ENCODE results near the gene RREB1. TPM values are rescaled to one million over a fixed set of nuclear protein-coding genes. Genes with fewer than 3 reads are reported as not detected.

RREB1 gene
- total RNA-seq, 1 donor from 2014 or later: 67.7 TPM

DNA sequence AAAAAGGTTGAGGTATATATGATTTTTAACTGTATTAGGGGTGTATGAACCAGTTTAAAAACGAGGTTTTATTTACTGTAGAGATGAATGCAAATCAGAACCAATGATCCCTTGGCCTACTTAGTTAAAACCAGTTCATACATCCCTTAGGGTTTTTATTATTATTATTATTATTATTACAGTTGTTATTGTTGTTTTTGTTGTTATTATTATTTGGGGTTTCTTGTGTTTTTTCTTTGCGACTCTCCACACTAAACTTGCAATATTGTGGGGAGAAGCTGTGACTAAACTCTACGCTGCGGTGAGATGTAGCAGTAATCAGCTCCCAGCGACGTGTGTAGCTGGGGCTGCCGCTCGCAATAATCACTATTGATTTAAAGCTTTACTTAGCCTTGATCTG lies 143.1 kb downstream of the RREB1 start:
- CTCF ChIA-PET: interaction anchor here (1.1 to 1.5 kb wide), 3 partner anchors 492 to 574 kb away, joined by 3 to 4 read pairs (median 4); no protein-coding TSS in a partner anchor
- TF ChIP-seq, protein P1, sequence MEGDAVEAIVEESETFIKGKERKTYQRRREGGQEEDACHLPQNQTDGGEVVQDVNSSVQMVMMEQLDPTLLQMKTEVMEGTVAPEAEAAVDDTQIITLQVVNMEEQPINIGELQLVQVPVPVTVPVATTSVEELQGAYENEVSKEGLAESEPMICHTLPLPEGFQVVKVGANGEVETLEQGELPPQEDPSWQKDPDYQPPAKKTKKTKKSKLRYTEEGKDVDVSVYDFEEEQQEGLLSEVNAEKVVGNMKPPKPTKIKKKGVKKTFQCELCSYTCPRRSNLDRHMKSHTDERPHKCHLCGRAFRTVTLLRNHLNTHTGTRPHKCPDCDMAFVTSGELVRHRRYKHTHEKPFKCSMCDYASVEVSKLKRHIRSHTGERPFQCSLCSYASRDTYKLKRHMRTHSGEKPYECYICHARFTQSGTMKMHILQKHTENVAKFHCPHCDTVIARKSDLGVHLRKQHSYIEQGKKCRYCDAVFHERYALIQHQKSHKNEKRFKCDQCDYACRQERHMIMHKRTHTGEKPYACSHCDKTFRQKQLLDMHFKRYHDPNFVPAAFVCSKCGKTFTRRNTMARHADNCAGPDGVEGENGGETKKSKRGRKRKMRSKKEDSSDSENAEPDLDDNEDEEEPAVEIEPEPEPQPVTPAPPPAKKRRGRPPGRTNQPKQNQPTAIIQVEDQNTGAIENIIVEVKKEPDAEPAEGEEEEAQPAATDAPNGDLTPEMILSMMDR (IDR thresholded peaks at IDR 0.05): no peak
- no peak overlapping the region for H3K4me3 Mint-ChIP-seq

GRCh38 chr6:7251646-7252260 lies 144.0 kb downstream of the RREB1 start:
- ChIA-PET POLR2A (interaction anchor here (0.7 kb wide), 1 partner anchor 9 kb away, joined by 3 read pairs; no protein-coding TSS in a partner anchor), CTCF (interaction anchor here (0.6 to 1.5 kb wide), 3 partner anchors 493 to 1305 kb away, joined by 4 read pairs; no protein-coding TSS in a partner anchor)
- H3K9me3 Mint-ChIP-seq: no peaks in the 10 kb centered on the region
- no peak overlapping the region for H3K27ac Mint-ChIP-seq
- peaks cover 17% of the 10 kb centered on the region for H3K4me1 Mint-ChIP-seq
- intact Hi-C loops (cut with micrococcal nuclease): no loop called here
- no peaks in the 10 kb centered on the region for H3K27me3 Mint-ChIP-seq
- TF ChIP-seq, protein P1 (IDR thresholded peaks at IDR 0.05): no peak
- no peak for DNase-seq
- peaks cover 45% of the 10 kb centered on the region for H3K36me3 Mint-ChIP-seq (ENCODE audit: low read depth)
- H3K4me3 Mint-ChIP-seq: no peak overlapping the region
- no peak for ATAC-seq (ENCODE audit: low read depth)

More for the DNA sequence above, 143.1 kb downstream of the RREB1 start:
- no peaks in the 10 kb centered on the region for H3K9me3 Mint-ChIP-seq
- DNase-seq (no peak), ATAC-seq (ENCODE audit: low read depth) (no peak)
- peaks cover 54% of the 10 kb centered on the region for H3K36me3 Mint-ChIP-seq (ENCODE audit: low read depth)
- H3K4me1 Mint-ChIP-seq: peaks cover 17% of the 10 kb centered on the region
- peak overlapping the region; percentile 3 for H3K27ac Mint-ChIP-seq
- intact Hi-C loops (cut with micrococcal nuclease): no loop called here
- H3K27me3 Mint-ChIP-seq: no peaks in the 10 kb centered on the region
- POLR2A ChIA-PET: interaction anchor here (0.7 kb wide), 3 partner anchors 8 to 622 kb away, joined by 3 to 8 read pairs (median 6); no protein-coding TSS in a partner anchor

DNA sequence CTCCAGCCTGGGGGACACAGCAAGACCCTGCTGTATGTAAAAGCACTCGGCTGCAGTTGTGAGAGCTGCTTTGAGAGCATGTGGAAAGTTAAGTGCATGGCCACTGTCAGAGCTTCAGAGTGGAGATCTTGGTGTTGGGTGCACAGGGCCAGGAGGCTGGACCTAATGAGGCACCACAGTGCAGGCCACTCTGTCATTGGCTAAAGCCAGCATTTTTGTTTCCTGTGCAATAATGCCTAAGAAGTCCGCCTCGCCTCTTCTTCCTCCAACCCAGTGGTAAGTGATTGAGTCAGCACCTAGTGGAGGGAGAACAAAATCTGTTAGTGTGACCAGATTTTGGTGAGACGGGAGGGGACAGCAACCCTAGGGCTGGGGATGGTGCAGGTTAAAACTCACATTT lies 144.6 kb downstream of the RREB1 start:
- CTCF ChIA-PET: interaction anchor here (0.6 to 1.5 kb wide), 2 partner anchors 575 to 1306 kb away, joined by 4 read pairs; no protein-coding TSS in a partner anchor
- H3K4me1 Mint-ChIP-seq: peaks cover 17% of the 10 kb centered on the region
- intact Hi-C loops (cut with micrococcal nuclease): no loop called here
- H3K9me3 Mint-ChIP-seq: no peaks in the 10 kb centered on the region
- POLR2A ChIA-PET: no interaction called here
- no peak overlapping the region for H3K4me3 Mint-ChIP-seq
- TF ChIP-seq, protein P1 (IDR thresholded peaks at IDR 0.05): no peak
- DNase-seq (no peak), ATAC-seq (ENCODE audit: low read depth) (no peak)
- no peak overlapping the region for H3K27ac Mint-ChIP-seq
- peaks cover 40% of the 10 kb centered on the region for H3K36me3 Mint-ChIP-seq (ENCODE audit: low read depth)
- H3K27me3 Mint-ChIP-seq: no peaks in the 10 kb centered on the region

DNA sequence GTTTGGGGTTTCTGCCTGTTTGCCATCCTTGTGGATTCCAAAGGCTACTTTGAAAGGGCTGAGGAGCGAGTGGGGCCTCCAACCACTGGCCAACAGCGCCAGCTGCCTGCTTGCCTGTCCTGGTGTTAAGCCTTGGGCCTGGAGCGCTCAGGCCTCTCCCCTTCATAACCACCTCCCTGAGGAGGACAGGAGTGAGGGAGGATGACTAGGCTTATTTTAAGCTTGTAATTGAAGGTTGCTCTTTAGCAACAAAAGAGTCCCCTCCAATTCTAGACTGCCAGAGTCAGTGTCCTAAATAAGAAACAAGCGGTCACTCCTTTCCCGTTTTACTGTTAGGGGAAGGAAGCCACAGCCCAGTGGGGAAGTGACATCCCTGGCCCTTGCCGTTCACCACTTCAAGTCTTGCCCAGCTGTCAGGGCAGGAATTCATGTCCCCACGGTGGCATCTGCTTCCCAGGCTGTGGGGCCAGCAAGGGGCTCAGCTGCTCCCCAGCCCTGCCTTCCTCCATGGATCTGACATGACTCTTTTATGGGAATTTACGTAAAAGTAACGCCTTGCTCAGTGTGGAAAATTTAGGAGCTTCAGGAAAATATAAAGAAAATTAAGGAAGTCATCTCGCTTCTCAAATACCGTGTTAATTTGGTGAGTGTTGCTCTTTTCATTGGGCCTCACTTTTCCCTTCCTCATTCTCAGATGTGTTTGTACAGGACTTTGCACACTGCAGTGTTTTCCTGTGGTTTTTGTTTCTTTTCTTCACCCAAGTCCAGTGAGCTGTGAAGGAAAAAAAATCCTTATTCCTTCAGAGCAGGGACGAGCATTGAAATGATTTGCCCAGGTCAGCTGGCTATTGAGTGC lies 147.4 kb downstream of the RREB1 start:
- Mint-ChIP-seq H3K9me3 (no peaks in the 10 kb centered on the region), H3K4me1 (peaks cover 20% of the 10 kb centered on the region), H3K27me3 (no peaks in the 10 kb centered on the region), H3K36me3 (ENCODE audit: low read depth) (peaks cover 12% of the 10 kb centered on the region), H3K27ac (no peak overlapping the region), H3K4me3 (no peak overlapping the region)
- intact Hi-C loops (cut with micrococcal nuclease): no loop called here
- no peak for ATAC-seq (ENCODE audit: low read depth)
- CTCF ChIA-PET: no interaction called here
- DNase-seq: no peak
- TF ChIP-seq, protein P1 (IDR thresholded peaks at IDR 0.05): no peak
- POLR2A ChIA-PET: no interaction called here

DNA sequence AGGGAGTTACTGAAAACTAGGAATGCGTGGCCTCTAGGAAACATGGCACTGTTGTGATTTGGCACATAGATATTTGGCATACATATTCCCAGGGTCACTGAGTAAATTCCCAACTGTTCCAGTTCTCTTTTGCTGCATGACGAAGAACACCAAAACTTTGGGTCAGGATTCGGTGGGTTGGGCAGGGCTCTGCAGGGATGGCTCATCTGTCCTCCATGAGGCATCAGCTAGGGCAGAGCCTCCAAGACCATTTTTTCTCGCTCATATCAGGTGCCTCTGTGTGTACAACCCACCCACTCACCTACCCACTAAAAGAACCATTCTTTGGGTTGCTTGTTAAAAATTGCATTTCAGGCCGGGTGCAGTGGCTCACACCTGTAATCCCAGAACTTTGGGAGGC lies 148.2 kb downstream of the RREB1 start:
- Mint-ChIP-seq H3K27me3 (no peaks in the 10 kb centered on the region), H3K36me3 (ENCODE audit: low read depth) (peaks cover 7% of the 10 kb centered on the region), H3K4me1 (peaks cover 22% of the 10 kb centered on the region), H3K9me3 (no peaks in the 10 kb centered on the region), H3K27ac (no peak overlapping the region), H3K4me3 (no peak overlapping the region)
- no peak for ATAC-seq (ENCODE audit: low read depth)
- TF ChIP-seq, protein P1 (IDR thresholded peaks at IDR 0.05): no peak
- intact Hi-C loops (cut with micrococcal nuclease): no loop called here
- CTCF ChIA-PET: no interaction called here
- DNase-seq: no peak
- POLR2A ChIA-PET: no interaction called here
